OCI-LY1 (cell line): ENCODE data around the gene VAMP5.

Experiments
- CTCF ChIP-seq: fragments of 200-600 bp; sonication (generic), shearing (Covaris generic); IDR thresholded peaks from 2 replicates; pipeline ENCODE4 v1.5.1; 2017; ENCODE audit warnings: mild to moderate bottlenecking, antibody characterized with exemption, low read length, moderate library complexity, mixed read lengths
- EZH2 ChIP-seq: fragments of 200-600 bp; sonication (generic), shearing (Covaris generic); IDR thresholded peaks from 2 replicates; pipeline ENCODE4 v1.8.0; 2017; ENCODE audit warnings: borderline replicate concordance, mixed run types, mild to moderate bottlenecking, antibody characterized with exemption, low read length, moderate library complexity, mixed read lengths

- TF ChIP-seq CTCF: no peak
- no peak for TF ChIP-seq EZH2
Measured at GRCh38 chr2:85575739-85576138, 8.5 kb upstream of the VAMP5 start.
